ENCODE results near the gene ADCY5.

DNA sequence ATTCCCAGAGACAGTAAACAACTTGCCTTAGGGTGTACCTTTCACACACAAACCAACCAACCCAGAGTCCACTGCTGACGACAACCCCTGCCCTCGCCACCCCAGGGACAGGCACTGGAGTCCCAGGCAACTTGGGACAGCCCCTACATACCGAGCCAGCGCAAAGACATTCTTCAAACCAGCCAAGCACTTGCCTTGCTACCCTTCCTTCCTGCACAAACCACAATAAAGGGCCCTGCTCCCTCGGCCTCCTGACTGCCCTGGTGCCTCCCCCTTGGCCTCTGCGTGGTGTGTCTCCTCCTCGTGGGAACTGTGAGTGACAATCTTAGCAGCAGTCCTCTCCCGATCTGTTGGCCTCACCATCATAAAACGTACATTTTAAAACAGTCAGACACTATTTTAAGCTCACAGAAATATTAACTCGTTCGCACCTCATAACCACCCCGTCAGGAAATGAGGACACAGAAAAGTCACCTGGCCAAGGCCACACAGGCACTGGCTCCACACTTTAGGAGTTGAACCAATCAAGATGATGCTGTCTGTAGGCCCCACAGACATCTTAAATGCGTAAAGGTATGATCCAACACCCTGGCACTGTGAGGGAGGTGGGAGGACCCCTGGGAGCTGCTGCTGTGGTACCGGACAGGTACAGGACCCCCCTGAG is 113.8 kb downstream of the ADCY5 start:
- TF ChIP-seq, protein P1, sequence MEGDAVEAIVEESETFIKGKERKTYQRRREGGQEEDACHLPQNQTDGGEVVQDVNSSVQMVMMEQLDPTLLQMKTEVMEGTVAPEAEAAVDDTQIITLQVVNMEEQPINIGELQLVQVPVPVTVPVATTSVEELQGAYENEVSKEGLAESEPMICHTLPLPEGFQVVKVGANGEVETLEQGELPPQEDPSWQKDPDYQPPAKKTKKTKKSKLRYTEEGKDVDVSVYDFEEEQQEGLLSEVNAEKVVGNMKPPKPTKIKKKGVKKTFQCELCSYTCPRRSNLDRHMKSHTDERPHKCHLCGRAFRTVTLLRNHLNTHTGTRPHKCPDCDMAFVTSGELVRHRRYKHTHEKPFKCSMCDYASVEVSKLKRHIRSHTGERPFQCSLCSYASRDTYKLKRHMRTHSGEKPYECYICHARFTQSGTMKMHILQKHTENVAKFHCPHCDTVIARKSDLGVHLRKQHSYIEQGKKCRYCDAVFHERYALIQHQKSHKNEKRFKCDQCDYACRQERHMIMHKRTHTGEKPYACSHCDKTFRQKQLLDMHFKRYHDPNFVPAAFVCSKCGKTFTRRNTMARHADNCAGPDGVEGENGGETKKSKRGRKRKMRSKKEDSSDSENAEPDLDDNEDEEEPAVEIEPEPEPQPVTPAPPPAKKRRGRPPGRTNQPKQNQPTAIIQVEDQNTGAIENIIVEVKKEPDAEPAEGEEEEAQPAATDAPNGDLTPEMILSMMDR (IDR thresholded peaks at IDR 0.05; ENCODE audit: borderline replicate concordance, extremely low read depth, low read length, poor library complexity, severe bottlenecking) = no peak
- no peak for TF ChIP-seq EZH2 (IDR thresholded peaks at IDR 0.05; ENCODE audit: borderline replicate concordance, low read depth, low read length, severe bottlenecking)
